Measurements from ENCODE around the gene AUTS2.

AUTS2 gene

GRCh38 chr7:69799990-69800389 is 201.7 kb downstream of the AUTS2 start:
- DNase-seq = no peak

DNA sequence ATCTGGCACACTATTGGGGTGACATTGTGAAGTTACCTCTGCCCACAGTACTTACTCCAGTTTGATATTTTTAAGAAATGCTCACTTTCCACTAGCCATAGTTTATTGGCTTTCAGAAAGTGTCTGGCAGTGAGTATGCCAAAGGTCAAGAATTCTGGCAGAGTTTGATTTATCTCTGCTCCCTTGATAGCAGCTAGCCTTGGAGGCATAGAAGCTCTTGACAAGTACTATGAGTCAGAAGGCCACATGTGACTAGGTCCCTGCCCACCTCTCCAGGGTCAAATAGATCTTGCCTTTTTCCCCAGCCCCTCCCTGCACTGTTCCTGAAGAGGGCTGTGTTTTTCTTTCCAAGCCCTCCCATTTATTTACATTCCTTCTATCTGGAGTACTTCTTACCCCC is 202.2 kb downstream of the AUTS2 start:
- DNase-seq = no peak

DNA sequence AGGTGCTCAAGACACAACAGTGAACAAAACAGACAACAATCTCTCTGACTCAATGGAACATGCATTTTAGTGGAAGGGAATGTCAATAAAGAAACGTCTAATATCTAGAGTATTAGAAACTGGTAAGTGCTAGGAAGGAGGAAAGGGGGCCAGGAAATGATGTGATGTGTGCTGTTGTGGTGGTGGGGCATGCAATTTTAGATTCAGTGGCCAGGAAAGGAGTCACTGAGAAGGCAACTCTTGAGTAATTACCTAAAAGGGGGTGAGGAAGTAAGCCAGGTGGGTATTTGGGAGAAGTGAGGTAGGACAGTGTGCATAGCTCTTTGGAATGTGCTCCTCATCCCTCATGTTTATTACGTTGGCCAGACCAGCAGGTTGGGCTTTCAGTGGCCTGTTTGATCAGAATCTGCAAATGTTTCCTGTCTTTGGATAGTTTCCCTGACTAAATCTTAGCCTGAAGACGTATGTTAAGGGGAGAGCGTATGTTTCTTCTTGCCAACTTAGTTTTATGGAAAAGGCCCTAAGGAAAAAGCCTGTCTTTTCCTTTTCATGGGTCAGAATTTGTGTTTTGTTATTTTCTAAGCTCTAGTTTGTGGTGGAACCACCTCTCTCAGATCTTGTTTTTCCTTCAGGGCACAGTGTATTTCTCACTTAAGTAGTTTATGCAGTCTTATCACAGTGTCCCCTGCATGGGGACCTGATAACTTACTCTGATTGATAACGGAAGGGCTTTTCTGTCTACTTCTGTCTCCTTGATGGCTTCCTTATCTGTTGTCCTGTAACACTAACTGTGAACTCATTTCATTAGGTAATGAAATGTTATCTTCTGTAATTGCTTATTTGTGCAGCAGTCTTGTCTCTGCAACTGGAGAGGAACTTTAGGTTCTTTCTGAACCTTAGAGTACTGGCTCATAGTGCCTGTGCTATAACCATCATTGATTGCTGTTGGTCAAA is 203.7 kb downstream of the AUTS2 start:
- no peak for DNase-seq

- DNase-seq = no peak
Measured at GRCh38 chr7:69803699-69804516, 205.6 kb downstream of the AUTS2 start.

DNA sequence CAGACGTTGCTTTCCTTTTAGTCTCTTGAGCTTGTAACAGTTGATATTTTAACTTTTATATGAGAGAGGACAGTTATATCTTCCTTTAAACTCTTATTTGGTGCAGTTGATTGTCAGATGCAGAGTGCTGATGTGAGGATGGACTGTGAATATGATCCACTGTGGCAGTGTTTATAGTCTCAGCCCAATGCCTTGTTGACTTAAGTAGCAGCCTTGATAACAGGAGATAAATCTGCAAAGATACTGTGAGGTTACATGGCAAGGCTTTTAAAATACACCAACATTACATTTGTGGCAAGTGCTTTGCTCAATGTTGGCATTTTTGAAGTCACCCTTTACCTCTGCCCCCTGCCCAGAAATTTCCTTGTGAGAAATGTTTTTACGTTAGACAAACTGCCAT is 206.7 kb downstream of the AUTS2 start:
- DNase-seq = no peak

DNA sequence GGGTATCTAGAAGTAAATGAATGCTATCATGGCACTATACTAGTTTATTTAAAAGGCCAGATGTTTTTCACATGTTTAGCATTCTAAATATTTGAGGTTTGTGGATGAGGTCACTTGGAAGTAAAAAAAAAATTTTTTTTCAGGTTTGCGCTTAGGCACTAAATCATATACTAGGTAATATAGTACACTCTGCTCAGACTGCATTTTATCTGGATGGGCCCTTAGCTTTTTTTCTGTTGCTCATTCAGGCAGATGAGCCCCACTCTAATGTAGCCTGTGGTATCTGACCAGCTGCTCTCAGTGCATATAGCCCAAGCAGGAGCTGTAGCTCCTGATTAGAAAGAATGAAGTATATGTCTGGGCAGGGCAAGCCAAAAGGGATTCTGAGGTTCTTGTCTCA is 210.1 kb downstream of the AUTS2 start:
- no peak for DNase-seq

DNA sequence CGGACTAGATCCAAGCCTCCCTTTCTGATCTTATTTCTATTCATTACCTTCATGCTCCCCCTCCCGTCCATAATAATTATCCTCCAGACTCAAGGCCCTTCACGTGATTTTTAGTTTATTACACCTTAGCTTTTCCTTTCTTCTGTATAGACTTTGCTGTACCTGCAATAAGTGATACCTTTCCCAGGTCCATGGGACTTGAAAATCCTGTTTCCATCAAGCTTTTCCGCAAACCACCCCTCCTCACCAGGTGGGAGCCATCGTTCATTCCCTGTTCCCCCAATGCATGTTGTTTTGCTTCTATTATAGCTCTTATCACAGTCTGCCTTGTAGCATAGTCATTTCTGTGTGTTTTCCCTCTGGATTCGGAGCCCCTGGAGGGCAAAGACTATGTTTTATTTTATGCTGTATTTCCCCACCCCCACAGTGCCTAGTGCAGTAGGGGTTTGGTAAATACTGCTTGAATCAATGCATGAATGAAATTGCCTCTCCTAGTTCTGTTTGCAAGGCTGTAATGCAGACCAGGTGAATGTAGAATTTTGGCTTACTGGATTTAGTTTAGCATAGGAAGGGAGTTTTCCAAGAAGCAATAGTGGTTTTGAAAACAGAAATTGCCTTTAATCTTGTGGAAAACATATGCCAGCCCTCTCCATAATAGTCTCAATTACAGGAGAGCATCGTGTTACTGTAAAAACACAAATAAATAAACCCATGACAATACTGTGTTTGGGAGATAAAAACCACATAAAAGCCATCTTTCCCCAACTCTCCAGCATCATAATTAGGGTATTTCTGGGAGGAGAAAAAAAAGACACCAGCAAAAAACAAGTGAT is 213.4 kb downstream of the AUTS2 start:
- no peak for DNase-seq

GRCh38 chr7:69812756-69813155 is 214.5 kb downstream of the AUTS2 start:
- DNase-seq = no peak

DNA sequence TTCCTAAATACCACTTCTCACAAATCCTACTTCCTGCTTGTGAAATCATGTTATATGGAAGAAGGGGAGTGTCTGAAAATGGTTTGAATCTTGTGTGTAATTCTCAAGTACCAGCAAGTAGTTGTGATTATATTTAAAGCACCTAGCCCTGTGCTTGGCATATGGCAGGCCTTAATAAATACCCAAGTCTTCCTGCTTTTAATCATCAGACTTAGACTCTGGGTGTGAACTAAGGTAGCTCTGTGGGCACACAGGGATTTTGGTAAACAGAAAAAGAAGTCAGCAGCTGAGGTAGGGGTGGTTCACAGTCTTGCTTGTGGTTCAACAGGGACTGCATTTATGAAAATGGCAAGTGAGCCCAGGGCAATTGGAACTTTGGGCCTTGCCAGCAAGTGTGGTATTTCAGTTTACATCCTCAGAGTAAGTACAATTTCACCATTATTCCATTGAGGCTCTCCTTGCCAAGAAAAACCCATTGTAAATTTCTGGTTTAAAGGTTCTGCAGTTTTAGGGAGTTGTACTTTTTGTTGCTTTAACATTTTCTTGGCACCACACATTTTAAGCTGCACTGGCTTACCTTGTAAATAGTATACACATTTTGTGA is 215.5 kb downstream of the AUTS2 start:
- no peak for DNase-seq

DNA sequence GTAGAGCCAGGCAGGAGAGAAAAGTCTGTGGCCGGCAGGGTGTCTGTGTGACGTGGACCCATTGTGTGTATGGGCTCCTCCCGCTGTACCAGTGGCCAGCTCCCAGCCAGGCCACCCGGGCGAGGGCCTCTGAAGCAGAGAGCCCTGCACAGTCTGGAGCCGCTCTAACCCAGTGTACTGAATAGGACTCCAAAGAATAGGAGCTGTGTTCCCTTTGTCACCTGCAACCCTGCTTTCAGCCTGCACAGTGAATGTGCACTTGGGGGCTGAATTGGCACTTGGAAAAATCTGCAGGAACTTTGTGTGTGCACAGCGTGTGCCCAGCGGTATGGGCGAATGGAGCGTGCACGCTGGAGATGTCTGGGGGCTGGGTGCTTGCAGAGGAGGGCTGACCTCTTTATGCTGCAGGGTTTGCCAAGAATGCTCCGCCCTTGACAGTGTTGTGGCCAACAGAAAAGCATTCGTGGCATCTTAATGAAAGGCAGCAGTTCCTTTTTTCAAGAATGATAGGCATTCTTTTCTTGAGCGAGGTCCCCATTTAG is 216.2 kb downstream of the AUTS2 start:
- no peak for DNase-seq

DNA sequence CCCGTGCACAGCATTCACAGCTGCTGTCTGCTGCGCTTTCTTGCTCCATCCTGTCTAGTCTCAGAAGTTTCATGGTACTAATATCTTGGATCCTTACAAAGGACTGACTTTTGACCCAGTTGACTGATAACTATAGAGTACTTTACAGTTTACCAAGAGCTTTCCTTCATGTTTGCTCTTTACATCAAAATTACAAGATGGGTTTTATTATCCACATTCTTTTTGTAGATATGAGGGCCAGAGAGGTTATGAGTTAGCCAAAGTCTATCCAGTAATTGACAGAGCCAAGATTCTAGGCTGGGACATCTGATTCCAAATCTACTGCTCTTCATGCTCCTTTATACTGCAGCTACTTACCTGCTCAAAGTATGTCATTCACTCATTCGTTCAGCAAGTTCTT is 218.2 kb downstream of the AUTS2 start:
- DNase-seq = no peak

GRCh38 chr7:69817121-69817520 is 218.8 kb downstream of the AUTS2 start:
- DNase-seq = no peak

- DNase-seq = no peak
Measured at GRCh38 chr7:69817841-69818635, 219.8 kb downstream of the AUTS2 start.

GRCh38 chr7:69818636-69819332 is 220.5 kb downstream of the AUTS2 start:
- no peak for DNase-seq

GRCh38 chr7:69819333-69819705 is 221.0 kb downstream of the AUTS2 start:
- DNase-seq = no peak

DNA sequence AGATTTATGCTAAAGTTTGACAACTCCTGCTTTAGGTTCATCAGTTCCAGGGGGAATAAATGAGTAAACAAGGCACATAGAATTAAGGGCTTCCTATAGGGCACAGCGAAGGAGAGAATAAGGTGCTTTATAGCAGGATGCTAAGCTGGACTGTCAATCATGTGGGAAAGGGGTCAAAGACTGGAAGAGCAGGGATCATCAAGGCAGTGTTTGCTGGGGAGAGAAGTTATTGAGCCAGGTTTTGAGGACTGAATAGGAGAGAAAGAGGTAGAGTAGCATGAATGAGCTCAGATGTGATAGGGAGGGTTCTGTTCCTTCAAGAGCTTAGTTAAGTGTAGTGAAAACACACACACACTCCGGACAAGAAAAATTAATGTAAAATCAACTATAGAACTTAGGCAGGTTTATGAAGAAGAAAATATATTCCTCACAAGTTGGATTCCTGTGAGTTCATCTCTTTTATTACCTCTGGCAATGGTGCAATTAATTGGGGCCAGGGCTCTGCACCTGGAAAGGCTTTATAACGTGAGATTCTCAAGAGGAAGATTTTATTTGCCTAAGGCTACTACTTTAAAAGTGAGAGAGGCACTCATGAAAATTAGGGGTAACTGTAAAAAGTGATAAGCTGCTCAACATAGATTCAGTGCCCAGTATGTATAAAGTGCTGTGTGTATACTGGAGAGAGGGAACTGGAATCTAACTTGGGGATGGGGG is 222.4 kb downstream of the AUTS2 start:
- no peak for DNase-seq

DNA sequence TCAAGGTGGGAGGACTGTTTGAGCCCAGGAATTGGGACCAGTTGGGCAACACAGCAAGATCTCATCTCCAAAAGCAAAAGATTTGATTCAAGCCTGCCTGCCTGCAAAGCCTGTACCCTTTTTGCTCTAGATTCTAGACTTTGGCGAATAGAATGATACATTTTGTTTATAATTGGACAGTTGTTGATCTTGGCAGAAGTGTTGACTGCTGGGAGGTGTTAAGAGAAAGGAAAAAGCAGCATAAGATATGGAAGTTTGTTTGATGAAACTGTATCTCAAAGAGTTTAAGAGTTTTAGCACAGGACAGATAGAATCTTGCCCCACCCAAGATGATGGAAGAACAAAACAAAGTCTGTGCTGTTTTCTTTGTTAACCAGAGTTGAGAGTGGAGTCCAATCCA is 224.1 kb downstream of the AUTS2 start:
- no peak for DNase-seq

DNA sequence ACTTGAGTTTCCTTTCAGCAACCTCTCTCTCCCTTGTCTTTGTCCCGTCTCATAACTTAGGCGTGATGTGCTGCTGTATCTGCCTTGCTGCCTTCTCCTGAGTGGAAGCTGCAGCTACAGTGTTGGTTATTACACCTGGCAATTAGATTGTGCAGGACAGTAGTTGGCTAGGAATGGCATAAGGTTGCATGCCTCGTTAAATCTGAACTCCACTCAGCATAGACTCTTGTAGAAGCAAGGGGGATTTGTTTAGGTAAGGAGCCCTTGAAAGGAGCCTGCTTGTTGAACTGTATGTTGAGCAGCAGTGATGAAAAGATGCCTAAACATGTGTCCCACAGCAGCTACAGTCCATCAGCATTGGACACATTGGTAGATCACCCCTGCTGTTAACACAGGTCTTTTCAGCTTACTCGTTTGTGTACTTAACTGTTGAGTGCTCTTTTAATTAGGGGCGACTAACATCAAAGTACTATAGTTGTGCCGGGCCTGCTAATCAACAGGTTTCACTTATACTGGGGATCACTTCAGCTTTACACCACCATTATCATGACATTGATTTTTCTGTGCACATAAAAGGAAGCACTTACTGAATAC is 225.0 kb downstream of the AUTS2 start:
- DNase-seq = no peak

GRCh38 chr7:69825113-69825972 is 227.1 kb downstream of the AUTS2 start:
- DNase-seq = no peak

Measured in activated T-cell treated with anti-CD3 and anti-CD28 coated beads, Interleukin-2, amount 50 U/mL, for 48 hours (primary cell).